MM.1S (cell line): ENCODE measurements around the gene SLC4A8.

Experiments
- DNase-seq: peaks from one replicate; pipeline ENCODE4 v3.0.0-alpha.2; 2015
- H2AFZ ChIP-seq: fragments of 300-600 bp; sonication (generic); 2 replicates; pipeline ENCODE4 v1.6.0; 2016; ENCODE audit warnings: antibody characterized with exemption, low read length
- H3F3A ChIP-seq: fragments of 300-600 bp; sonication (generic); 2 replicates; pipeline ENCODE4 v1.6.1; 2016; ENCODE audit warnings: mild to moderate bottlenecking, antibody characterized with exemption, low read length, moderate library complexity, mixed read lengths; ENCODE audit not compliant: insufficient read depth
- H3K27ac ChIP-seq: fragments of 300-600 bp; sonication (generic); 2 replicates; pipeline ENCODE4 v1.5.1; 2016; ENCODE audit warnings: mild to moderate bottlenecking, low read length
- H3K27me3 ChIP-seq: fragments of 300-600 bp; sonication (generic); replicated peaks from 2 replicates; pipeline ENCODE4 v1.6.0; 2016; ENCODE audit warnings: low read length; ENCODE audit not compliant: insufficient read depth
- H3K36me3 ChIP-seq: fragments of 300-600 bp; sonication (generic); replicated peaks from 2 replicates; pipeline ENCODE4 v1.6.1; 2016; ENCODE audit warnings: mild to moderate bottlenecking, low read length, mixed read lengths; ENCODE audit not compliant: insufficient read depth
- H3K4me1 ChIP-seq: fragments of 300-600 bp; sonication (generic); 2 replicates; pipeline ENCODE4 v1.6.1; 2016; ENCODE audit warnings: low read length, mixed read lengths
- H3K4me2 ChIP-seq: fragments of 300-600 bp; sonication (generic); 2 replicates; pipeline ENCODE4 v1.6.0; 2016; ENCODE audit warnings: low read depth, low read length
- H3K4me3 ChIP-seq: fragments of 300-600 bp; sonication (generic); 2 replicates; pipeline ENCODE4 v1.5.1; 2016; ENCODE audit warnings: low read length, mixed read lengths
- H3K79me2 ChIP-seq: fragments of 300-600 bp; sonication (generic); 2 replicates; pipeline ENCODE4 v1.6.1; 2016; ENCODE audit warnings: mixed run types, low read length, mixed read lengths
- H3K9ac ChIP-seq: fragments of 300-600 bp; sonication (generic); 2 replicates; pipeline ENCODE4 v1.6.1; 2016; ENCODE audit warnings: low read length, mixed read lengths
- H3K9me2 ChIP-seq: fragments of 300-600 bp; sonication (generic); replicated peaks from 2 replicates; pipeline ENCODE4 v1.6.1; 2016; ENCODE audit warnings: mild to moderate bottlenecking, low read length, mixed read lengths; ENCODE audit not compliant: insufficient read depth
- H3K9me3 ChIP-seq: fragments of 300-600 bp; sonication (generic); replicated peaks from 2 replicates; pipeline ENCODE4 v1.6.1; 2016; ENCODE audit warnings: mild to moderate bottlenecking, low read length, mixed read lengths; ENCODE audit not compliant: insufficient read depth
- H4K20me1 ChIP-seq: fragments of 300-600 bp; sonication (generic); 2 replicates; pipeline ENCODE4 v1.6.1; 2016; ENCODE audit warnings: mild to moderate bottlenecking, low read length, moderate library complexity, mixed read lengths; ENCODE audit not compliant: insufficient read depth
- EZH2 ChIP-seq: fragments of 300-600 bp; sonication (generic); optimal IDR thresholded peaks from 2 replicates; pipeline ENCODE3; 2017; ENCODE audit warnings: low read depth, mild to moderate bottlenecking, antibody characterized with exemption, low read length, mixed read lengths
- EZH2phosphoT487 ChIP-seq: fragments of 300-600 bp; sonication (generic); IDR thresholded peaks from 2 replicates; pipeline ENCODE4 v1.6.1; 2018; ENCODE audit warnings: antibody characterized with exemption, low read length
- TF ChIP-seq, protein P1 (sequence below): fragments of 300-600 bp; sonication (generic); IDR thresholded peaks from 2 replicates; pipeline ENCODE4 v1.5.1; 2016; ENCODE audit warnings: antibody characterized with exemption, low read length, mixed read lengths

The SLC4A8 gene

DNA sequence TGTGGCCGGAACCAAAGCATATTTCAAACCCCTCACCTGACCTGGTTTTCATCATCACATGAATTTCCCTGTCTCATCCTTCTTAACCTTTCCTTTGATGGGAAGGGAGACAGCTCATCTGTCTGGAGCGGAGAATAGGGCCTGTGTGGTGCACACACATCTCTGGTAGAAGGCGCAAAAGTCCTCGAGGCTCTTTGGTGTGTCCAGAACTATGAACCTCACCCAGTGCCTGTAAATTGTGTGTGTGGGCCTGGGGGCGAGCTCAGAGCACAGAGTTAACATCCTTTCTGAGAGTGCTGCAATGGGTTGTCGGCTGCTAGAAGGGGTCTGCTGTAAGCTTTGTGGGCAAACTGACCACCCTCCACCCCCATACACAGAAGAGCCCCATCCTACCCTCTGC is 34.2 kb upstream of the SLC4A8 start:
- Histone ChIP-seq H3K9ac (peak overlapping the region; percentile 68; the same call in 1 of the 2 replicates), H3K27ac (no peak overlapping the region)

GRCh38 chr12:51390891-51391282 is 33.7 kb upstream of the SLC4A8 start:
- no peak overlapping the region for H3K27ac ChIP-seq

More for the DNA sequence above, 34.2 kb upstream of the SLC4A8 start:
- Histone ChIP-seq H3K4me3 (peak overlapping the region; percentile 87; the same call in 1 of the 2 replicates), H3K79me2 (no peaks in the 10 kb centered on the region), H3K4me1 (peaks cover 6% of the 10 kb centered on the region), H3K9me2 (no peaks in the 10 kb centered on the region), H3K36me3 (no peaks in the 10 kb centered on the region), H3K9me3 (no peaks in the 10 kb centered on the region), H3F3A (peaks cover 9% of the 10 kb centered on the region), H2AFZ (no peak overlapping the region; the same call in 1 of the 2 replicates), H3K27me3 (no peaks in the 10 kb centered on the region; the same call in 1 of the 2 replicates), H4K20me1 (no peaks in the 10 kb centered on the region), H3K4me2 (peak overlapping the region; percentile 94)
- TF ChIP-seq EZH2, result no peak
- TF ChIP-seq, protein P1, sequence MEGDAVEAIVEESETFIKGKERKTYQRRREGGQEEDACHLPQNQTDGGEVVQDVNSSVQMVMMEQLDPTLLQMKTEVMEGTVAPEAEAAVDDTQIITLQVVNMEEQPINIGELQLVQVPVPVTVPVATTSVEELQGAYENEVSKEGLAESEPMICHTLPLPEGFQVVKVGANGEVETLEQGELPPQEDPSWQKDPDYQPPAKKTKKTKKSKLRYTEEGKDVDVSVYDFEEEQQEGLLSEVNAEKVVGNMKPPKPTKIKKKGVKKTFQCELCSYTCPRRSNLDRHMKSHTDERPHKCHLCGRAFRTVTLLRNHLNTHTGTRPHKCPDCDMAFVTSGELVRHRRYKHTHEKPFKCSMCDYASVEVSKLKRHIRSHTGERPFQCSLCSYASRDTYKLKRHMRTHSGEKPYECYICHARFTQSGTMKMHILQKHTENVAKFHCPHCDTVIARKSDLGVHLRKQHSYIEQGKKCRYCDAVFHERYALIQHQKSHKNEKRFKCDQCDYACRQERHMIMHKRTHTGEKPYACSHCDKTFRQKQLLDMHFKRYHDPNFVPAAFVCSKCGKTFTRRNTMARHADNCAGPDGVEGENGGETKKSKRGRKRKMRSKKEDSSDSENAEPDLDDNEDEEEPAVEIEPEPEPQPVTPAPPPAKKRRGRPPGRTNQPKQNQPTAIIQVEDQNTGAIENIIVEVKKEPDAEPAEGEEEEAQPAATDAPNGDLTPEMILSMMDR, result no peak
- TF ChIP-seq EZH2phosphoT487, result no peak
- DNase-seq, result no peak

GRCh38 chr12:51391283-51392123 is 33.1 kb upstream of the SLC4A8 start, which contains the start of gene GALNT6:
Gene GALNT6, minus strand, starts transcription at chr12:51391406. Its CDS starts 11,625 bp downstream, at chr12:51379781.
- Histone ChIP-seq H3K9me2 (no peaks in the 10 kb centered on the region), H3K4me3 (peak within 1 kb of the TSS; percentile 87), H3K9me3 (no peaks in the 10 kb centered on the region), H3F3A (peaks cover 9% of the 10 kb centered on the region), H2AFZ (peak within 1 kb of the TSS; percentile 96), H3K79me2 (no peaks in the 10 kb centered on the region), H3K9ac (peak within 1 kb of the TSS; percentile 68), H4K20me1 (no peaks in the 10 kb centered on the region), H3K4me2 (peak within 1 kb of the TSS; percentile 94), H3K4me1 (peaks cover 6% of the 10 kb centered on the region), H3K36me3 (no peaks in the 10 kb centered on the region), H3K27ac (peak within 1 kb of the TSS; percentile 46; the same call in 1 of the 2 replicates), H3K27me3 (no peaks in the 10 kb centered on the region; the same call in 1 of the 2 replicates)
- peak; percentile 83 for DNase-seq
- TF ChIP-seq EZH2phosphoT487, result no peak
- TF ChIP-seq, protein P1, result no peak
- no peak for TF ChIP-seq EZH2

More at GRCh38 chr12:51390891-51391282, 33.7 kb upstream of the SLC4A8 start:
- Histone ChIP-seq H3K9ac (peak overlapping the region; percentile 68), H3K9me2 (no peaks in the 10 kb centered on the region), H3K4me3 (peak overlapping the region; percentile 87), H3K79me2 (no peaks in the 10 kb centered on the region), H2AFZ (peak overlapping the region; percentile 88), H3F3A (peaks cover 9% of the 10 kb centered on the region), H3K4me2 (peak overlapping the region; percentile 94), H3K27me3 (no peaks in the 10 kb centered on the region; the same call in 1 of the 2 replicates), H3K9me3 (no peaks in the 10 kb centered on the region), H3K4me1 (peaks cover 6% of the 10 kb centered on the region), H3K36me3 (no peaks in the 10 kb centered on the region), H4K20me1 (no peaks in the 10 kb centered on the region)
- DNase-seq, result peak; percentile 28
- TF ChIP-seq EZH2phosphoT487 (no peak), EZH2 (no peak)
- TF ChIP-seq, protein P1, result no peak
